ENCODE data around the gene AGA.

GRCh38 chr4:177444911-177445736 lies 2.9 kb upstream of the AGA start:
- TF ChIP-seq EZH2 (IDR thresholded peaks at IDR 0.05; ENCODE audit: borderline replicate concordance, low read length) = no peak
- TF ChIP-seq, protein P1, sequence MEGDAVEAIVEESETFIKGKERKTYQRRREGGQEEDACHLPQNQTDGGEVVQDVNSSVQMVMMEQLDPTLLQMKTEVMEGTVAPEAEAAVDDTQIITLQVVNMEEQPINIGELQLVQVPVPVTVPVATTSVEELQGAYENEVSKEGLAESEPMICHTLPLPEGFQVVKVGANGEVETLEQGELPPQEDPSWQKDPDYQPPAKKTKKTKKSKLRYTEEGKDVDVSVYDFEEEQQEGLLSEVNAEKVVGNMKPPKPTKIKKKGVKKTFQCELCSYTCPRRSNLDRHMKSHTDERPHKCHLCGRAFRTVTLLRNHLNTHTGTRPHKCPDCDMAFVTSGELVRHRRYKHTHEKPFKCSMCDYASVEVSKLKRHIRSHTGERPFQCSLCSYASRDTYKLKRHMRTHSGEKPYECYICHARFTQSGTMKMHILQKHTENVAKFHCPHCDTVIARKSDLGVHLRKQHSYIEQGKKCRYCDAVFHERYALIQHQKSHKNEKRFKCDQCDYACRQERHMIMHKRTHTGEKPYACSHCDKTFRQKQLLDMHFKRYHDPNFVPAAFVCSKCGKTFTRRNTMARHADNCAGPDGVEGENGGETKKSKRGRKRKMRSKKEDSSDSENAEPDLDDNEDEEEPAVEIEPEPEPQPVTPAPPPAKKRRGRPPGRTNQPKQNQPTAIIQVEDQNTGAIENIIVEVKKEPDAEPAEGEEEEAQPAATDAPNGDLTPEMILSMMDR (IDR thresholded peaks at IDR 0.05; ENCODE audit: low read length) = no peak
